H7 (cell line): ENCODE measurements around the gene OSBPL10. TPM values are rescaled to one million over a fixed set of nuclear protein-coding genes. Genes with fewer than 3 reads are reported as not detected.

ENCODE experiments used
- DNase-seq: peaks from one replicate; pipeline ENCODE4 v3.0.0; 2012
- H3K27me3 ChIP-seq: 2 replicates; pipeline ENCODE4 v1.6.0; 2011; ENCODE audit warnings: mild to moderate bottlenecking, low read length; ENCODE audit not compliant: control insufficient read depth, insufficient read depth
- H3K36me3 ChIP-seq: replicated peaks from 2 replicates; pipeline ENCODE4 v1.5.1; 2011; ENCODE audit warnings: low read length; ENCODE audit not compliant: control insufficient read depth, insufficient read depth
- H3K4me3 ChIP-seq: 2 replicates; pipeline ENCODE4 v1.5.1; 2011; ENCODE audit warnings: low read depth, mild to moderate bottlenecking, control low read depth, low read length, moderate library complexity; ENCODE audit not compliant: insufficient read depth
- total RNA-seq: library from RNA; depleted of rRNA; stranded (reverse); fragments of >200 nt; shearing (Covaris generic); gene quantifications from 2 replicates; pipeline ENCODE4 v1.2.3, GENCODE V29; 2014

Gene OSBPL10
- total RNA-seq, 1 experiment from 2014 or later, result 29.9 TPM

DNA sequence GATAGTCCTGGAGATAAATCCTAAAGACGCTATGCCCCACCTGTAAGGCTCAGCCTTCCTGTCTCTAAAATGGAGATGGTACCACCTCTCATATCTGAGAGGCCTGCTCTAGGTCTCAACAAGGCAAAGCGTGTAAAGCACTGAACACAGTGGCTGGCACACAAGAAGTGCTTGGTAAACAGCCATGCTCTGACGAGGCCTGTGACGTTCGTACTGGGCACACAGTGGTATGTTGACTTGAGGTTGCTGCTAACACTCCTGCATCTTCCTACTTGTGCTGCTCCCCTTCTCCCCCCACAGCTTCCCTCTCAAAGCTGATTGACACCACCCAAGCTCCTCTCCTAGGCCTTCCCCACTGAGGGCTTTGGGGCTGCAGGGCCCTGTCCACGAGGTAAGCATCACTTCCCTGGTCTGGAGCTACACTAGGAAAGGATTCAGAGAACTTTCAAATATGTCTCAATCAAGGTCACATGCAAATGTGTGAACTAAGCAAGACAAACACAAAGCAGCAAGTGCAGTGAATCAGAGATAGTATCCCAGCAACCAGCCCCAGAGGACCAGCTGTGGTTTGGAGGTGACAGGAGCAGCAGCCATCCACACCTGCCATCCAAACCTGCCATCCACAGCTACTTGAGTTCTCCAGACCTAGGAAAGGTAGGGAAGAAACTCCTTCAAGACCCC lies 270.8 kb downstream of the OSBPL10 start:
- no peaks in the 10 kb centered on the region for H3K27me3 ChIP-seq
- H3K36me3 ChIP-seq, result peaks cover 3% of the 10 kb centered on the region
- H3K4me3 ChIP-seq, result no peak overlapping the region
- no peak for DNase-seq

DNA sequence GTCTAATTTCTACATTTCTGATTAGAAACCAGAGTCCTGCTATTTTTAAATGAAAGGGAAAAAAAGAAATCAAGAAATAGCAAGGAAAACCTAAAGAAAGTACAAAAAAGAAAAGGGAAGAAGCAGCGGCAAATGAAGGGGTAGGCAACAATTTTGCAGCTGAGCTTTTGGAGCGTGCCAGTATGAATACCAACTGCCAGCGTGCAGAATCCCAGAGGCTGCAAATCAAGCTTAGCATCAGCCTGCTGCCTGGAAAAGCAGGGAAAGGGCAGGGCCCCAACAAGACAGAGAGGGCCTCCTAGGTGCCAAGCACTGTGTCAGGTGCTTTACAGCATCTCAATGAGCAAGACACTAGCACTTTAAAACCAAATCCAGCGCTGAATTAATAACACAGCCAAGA lies 271.5 kb downstream of the OSBPL10 start:
- Histone ChIP-seq H3K36me3 (peaks cover 3% of the 10 kb centered on the region), H3K4me3 (no peak overlapping the region), H3K27me3 (no peaks in the 10 kb centered on the region)
- no peak for DNase-seq

DNA sequence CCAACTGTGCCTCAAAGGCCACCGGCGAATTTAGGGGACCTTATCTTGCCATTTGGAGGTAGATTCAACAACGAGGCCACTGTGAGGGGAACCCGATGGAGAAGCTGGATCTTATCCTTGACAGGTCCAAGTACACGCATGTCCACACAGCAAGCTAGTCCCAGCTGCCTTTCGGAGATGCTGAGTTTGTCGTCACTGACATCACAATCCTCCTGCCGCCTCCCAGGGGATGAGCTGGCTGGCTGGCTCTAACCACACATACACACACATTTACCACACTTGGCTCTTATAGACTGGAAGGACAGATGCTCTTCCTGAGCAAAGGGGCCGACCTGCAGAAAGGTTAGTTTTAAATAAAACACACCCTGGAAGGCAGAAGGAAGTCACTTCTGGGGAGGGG lies 272.1 kb downstream of the OSBPL10 start:
- no peaks in the 10 kb centered on the region for H3K27me3 ChIP-seq
- no peak for DNase-seq
- no peak overlapping the region for H3K4me3 ChIP-seq
- H3K36me3 ChIP-seq, result peaks cover 3% of the 10 kb centered on the region

DNA sequence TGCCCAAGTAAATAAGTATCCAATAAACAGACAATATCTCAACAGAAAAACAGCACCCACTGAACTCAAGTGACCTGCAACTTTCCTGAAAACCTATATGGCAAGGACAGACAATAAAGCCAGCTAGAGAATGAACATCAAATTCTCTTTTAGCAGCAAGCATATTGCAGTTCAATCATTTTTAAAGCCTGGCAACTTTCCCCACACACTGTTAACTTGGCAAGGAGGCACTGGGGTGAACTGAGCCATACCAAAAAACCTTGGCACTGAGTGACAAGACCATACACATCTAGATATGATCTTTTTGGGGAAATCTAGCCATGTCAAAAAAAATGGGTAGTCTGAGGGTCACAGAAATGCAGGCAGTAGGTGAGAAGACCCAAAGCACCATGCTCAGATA lies 273.8 kb downstream of the OSBPL10 start:
- H3K27me3 ChIP-seq, result no peaks in the 10 kb centered on the region
- no peak for DNase-seq
- H3K36me3 ChIP-seq, result peaks cover 3% of the 10 kb centered on the region
- H3K4me3 ChIP-seq, result no peak overlapping the region

DNA sequence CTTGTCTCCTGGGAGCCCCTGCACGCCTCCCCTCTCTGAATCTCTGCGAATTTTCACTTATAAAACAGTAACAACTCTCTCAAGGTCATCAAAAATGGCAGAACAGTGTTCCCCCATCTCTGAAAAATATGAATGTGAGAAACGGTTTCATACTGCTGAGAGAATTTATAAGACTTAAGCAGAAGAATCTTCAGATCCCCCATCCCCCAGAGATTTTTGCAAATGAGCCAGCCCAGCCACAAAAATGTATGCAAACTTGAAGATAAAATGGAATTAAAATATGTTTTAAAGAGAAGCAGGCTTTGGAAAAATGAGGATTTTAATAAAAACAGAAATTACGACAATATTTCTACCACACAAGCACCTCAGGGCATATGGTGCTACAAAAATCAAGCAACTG lies 275.3 kb downstream of the OSBPL10 start:
- no peaks in the 10 kb centered on the region for H3K27me3 ChIP-seq
- DNase-seq, result no peak
- peaks cover 12% of the 10 kb centered on the region for H3K36me3 ChIP-seq
- no peak overlapping the region for H3K4me3 ChIP-seq

DNA sequence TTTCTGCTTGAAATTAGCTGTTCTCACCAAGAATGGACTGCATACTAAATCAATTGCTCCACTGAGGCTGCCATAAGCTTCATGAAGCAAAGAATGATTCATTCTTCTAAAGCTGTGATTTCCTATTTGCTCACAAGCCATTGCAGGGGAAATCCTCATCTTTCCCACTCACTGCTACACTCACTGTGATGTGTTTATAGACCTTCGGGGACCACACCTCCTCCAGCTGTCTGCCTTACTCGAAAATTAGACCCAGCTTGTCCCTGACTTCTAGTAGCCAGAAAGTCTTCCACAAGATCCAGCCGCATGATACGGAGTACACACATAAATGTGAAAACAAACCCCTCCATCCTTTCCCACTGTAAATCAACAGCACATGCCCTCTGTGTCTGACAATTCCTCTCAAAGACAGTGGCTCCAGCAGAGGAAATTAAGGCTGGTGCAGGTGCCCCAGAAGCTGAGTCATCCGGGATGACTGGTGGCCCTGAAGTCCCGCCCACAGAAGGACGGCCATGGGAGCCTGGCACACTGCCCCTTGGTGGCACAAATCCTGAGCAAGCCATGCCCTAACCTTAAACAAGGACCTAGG lies 276.4 kb downstream of the OSBPL10 start:
- no peaks in the 10 kb centered on the region for H3K27me3 ChIP-seq
- no peak overlapping the region for H3K4me3 ChIP-seq
- DNase-seq, result no peak
- peaks cover 12% of the 10 kb centered on the region for H3K36me3 ChIP-seq

DNA sequence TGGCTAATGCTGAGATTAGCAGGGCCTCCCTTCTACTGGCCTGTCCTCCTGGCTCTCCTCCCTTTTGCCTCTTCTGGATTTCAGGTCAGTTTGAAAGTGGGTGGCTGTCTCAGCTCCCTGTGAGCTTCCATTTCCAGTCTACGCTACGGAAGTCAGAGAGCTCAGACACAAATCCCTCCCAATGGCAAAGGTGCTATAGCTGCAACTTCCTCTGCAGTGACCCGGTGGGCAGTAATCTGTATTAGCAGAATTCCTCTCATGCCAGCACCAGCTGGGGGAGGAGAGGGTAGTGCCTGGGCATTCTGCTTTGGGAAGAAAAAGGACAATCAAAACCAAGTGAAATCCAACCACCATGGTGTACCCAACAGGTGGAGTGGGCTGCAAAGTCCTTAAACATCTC lies 276.9 kb downstream of the OSBPL10 start:
- no peak for DNase-seq
- no peak overlapping the region for H3K4me3 ChIP-seq
- H3K36me3 ChIP-seq, result peaks cover 11% of the 10 kb centered on the region
- no peaks in the 10 kb centered on the region for H3K27me3 ChIP-seq

DNA sequence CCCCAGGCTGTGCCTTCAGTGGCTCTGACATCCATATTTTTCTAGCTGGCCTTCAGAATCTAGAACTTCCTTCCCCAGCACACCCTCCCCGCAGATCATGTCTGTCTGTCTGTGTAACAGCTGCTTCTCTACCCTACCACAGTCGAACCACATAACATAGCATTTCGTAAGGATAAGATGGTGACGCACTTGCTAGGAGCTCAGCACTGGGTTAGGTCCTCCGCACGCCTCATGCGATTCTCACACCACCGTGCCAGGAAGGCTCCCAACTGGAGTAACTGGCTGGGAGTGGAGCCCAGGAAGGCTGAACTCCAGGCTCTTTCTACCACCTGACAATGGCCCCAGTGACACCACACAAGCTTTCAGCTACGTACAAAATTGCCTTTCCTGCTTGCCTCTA lies 279.8 kb downstream of the OSBPL10 start:
- Histone ChIP-seq H3K27me3 (no peaks in the 10 kb centered on the region), H3K36me3 (peaks cover 10% of the 10 kb centered on the region), H3K4me3 (no peak overlapping the region)
- no peak for DNase-seq

DNA sequence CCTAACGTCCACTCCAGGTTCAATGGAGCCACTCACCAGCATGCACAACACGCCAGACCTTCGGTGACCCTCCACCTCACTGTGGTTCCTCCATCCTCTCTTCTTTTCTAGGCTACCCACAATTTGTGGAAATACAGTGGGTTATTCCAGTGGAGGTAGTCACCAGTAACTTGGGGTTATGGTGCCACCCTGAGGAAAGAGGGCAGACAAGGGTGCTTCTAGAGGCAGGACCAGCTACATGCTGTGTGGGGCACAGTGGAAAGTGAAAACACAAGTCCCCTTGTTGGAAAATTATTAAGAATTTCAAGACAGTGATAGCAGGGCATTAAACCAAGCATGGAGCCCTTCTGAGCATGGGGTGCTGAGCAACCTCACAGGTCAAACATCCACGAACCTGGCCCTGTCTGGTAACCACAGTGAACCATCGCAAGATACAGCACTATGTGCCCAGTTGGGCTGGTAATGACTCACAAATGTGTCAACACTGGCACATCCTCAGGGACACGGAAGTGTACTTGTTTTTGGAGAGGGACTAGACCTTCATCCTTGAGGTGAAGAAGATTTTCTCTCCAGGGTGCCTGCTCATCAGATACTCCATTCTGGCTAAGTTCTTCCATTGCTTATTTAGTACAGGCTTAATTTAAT lies 281.6 kb downstream of the OSBPL10 start:
- H3K4me3 ChIP-seq, result no peak overlapping the region
- DNase-seq, result no peak

DNA sequence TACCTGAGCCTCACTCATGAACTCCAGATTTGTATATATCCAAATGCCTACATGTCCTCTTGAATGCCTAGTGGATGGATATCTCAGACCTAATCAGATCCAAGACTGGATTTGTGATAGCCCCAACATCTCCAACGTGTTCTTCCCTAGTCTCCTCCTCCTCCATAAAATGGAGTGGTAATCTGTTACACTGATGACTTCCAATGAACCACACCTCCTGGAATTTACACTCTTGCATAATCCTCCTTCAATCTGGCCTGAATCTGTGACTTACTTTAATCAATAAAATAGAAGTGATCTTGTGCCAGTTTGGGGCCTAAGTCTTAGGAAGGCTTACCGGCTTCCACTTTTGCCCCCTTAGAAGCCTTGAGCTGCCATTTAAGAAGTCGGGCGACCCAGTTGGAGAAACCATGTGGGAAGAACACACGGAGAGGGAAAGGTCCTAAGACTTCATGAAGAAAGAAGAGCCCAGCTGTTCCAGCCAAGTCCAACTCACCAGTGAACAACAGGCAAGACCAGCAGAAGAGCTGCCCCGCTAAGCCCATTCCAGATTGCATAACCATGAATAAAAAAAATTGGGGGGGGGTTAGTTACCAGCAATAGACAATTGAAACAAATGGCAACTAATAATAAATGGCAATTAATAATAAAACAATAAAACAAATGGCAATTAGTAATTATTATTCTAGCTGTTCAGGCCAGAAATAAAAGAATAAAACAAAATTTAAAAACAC lies 284.1 kb downstream of the OSBPL10 start:
- Histone ChIP-seq H3K4me3 (no peak overlapping the region), H3K36me3 (peaks cover 9% of the 10 kb centered on the region), H3K27me3 (no peaks in the 10 kb centered on the region)
- DNase-seq, result no peak

More for the DNA sequence above, 281.6 kb downstream of the OSBPL10 start:
- Histone ChIP-seq H3K27me3 (no peaks in the 10 kb centered on the region), H3K36me3 (peaks cover 10% of the 10 kb centered on the region)

DNA sequence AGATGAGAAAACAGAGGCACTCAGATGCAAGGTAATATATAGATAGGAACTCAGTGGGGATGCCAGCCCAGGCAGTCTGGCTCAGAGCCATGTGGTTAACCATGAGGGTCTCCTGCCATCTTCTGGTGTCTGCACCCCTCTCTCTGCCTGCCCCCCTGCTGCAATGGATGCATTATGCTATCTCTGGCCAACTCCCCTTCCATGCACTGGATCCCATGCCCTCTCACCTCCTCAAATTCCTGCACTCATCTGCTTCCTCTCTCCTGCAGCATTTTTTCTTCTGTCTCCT lies 285.1 kb downstream of the OSBPL10 start:
- H3K27me3 ChIP-seq, result no peaks in the 10 kb centered on the region
- H3K36me3 ChIP-seq, result peaks cover 5% of the 10 kb centered on the region
- DNase-seq, result no peak
- no peak overlapping the region for H3K4me3 ChIP-seq

DNA sequence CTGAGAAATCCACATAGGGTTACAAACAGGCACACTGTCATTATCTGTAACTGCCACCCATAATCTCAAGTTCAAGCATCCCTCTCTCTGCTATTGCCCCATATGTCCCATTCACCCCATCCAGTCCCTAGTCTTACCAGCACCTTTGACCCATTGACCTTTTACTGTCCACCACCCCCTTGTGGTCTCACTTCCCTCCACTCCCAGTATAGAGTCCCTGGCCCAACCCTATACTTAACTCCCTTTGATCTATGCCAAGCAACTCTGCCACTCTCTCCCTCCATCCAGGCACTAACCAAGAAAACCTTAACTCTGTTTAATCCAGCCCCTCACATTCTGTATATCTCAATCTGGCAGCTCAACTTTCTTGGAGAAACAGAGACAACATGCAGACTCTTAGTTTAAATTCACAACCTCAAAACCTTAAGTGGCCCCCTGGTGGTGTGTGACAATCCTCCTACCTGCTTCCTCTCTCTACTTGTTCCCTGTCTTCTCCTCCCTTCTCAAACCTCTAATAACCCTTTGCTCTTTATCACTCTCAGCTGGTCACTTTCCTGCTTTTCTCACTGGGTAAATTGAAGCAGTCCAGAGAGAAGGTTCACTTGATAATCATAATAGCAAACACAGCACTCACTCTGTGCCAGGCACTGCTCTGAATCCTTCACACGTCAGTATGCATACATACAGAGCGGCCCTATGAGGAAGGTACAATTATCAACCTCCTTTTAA lies 285.6 kb downstream of the OSBPL10 start:
- no peaks in the 10 kb centered on the region for H3K27me3 ChIP-seq
- peaks cover 4% of the 10 kb centered on the region for H3K36me3 ChIP-seq
- H3K4me3 ChIP-seq, result no peak overlapping the region
- no peak for DNase-seq

DNA sequence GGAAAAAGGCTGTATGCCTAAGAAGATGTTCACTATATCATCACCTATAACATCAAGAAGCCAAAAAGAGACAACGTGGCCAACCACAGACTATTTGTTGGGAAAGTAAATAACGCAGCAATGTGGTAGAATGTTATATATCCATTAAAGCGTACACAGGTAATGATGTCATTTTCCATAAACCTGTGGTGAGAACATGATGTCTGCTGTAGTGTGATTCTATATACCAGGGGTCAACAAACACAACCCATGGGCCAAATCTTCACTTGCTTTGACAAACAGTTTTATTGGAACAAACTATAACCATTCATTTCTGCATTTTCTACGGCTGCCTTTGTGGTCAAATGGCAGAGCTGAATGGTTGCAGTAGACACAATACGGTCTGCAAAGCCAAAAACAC lies 287.7 kb downstream of the OSBPL10 start:
- no peak for DNase-seq
- Histone ChIP-seq H3K4me3 (no peak overlapping the region), H3K36me3 (peaks cover 6% of the 10 kb centered on the region), H3K27me3 (no peaks in the 10 kb centered on the region)

DNA sequence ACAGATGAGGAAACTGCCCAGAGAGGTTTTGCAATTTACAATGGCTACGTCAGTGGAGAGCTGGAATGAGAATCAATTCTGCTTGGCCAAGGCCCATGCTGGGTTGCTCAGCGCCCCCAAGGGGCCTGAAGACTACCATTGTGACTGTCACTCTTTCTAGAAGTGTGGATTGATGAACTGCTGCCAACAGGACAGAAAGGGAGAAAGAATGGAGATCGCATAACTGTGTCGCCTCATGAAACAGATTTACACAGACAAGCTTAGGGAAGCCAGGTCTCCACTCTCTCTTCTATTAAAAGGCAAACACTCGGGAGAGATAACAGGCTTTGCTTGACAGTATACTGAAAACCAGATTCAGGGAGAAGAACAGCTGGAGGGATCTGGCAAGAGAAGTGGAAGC lies 288.3 kb downstream of the OSBPL10 start:
- Histone ChIP-seq H3K4me3 (no peak overlapping the region), H3K36me3 (peaks cover 6% of the 10 kb centered on the region), H3K27me3 (no peaks in the 10 kb centered on the region)
- no peak for DNase-seq
